ENCODE measurements around the gene GORASP2. TPM values are rescaled to one million over a fixed set of nuclear protein-coding genes. Genes with fewer than 3 reads are reported as not detected.

GORASP2 gene
- total RNA-seq, 1 experiment from 2014 or later = 54.5 TPM

- no peak for DNase-seq (ENCODE audit: low read depth)
Observed at GRCh38 chr2:170965446-170966225, 36.6 kb downstream of the GORASP2 start.

DNA sequence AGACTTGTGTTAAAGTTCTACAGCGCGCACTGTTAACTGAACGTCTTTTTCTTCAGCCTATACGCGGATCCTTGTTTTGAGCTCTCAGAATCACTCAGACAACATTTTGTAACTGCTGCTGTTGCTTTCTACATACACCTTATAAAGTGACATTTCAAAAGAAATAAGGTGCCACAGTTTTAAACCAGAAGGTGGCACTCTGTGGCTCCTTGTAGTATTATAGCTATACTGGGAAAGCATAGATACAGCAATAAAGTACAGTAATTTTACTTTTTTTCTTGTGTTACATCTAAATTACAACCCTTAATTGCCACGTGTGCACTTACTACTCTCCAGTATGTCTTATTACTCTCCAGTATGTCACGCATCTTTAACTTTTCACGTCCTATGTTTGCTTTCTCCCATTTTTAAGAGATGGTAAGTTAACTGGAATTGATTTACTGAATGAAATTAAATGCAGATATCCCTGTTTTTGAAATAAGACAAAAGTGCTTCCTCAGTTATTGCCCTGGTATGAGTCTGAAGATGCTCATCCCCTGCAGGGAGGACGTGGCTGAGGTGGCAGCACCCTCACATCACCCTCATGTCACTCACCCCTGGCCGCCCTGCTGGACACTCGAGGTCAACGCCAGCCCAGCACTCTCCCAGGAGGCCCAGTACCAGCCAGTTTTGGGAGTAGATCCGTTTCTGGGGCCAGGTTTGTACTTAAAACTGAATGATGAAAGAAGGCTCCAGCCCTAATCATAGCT, 37.8 kb downstream of the GORASP2 start:
- DNase-seq (ENCODE audit: low read depth) = no peak

GRCh38 chr2:170967553-170967952, 38.5 kb downstream of the GORASP2 start:
- no peak for DNase-seq (ENCODE audit: low read depth)

GRCh38 chr2:170968205-170969003, 39.4 kb downstream of the GORASP2 start:
- DNase-seq (ENCODE audit: low read depth) = no peak

GRCh38 chr2:170969030-170969429, 40.0 kb downstream of the GORASP2 start:
- DNase-seq (ENCODE audit: low read depth) = no peak

DNA sequence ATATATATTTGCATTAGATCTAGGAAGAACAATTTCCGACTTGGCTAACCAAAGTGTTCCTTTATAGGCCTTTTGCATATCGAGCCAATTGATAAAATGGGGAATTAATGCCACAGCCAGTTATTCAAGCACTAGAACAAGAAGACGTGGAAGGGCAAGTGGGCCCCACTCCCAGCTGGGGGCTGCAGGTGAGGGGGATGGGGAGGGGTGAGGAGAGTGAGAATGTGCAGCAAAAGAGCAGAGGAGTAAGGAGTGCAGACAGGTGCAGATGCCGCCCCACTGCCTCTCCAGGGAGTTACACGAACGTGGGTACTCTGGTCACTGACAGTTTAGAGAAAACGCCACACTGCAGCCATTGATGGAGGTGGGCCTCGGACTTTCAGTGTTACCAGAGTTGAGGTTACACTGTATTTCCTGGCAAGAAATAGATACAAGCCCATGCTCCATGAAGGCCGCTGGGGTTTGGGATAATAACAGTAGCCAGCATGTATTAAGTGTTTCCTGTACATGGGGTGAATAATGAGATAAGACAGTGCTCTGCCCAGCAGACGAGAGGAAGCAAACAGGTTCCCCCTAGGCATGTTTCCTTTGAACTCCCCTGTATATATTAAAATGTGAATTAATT, 40.9 kb downstream of the GORASP2 start:
- DNase-seq (ENCODE audit: low read depth) = no peak

GRCh38 chr2:170971071-170971470, 42.0 kb downstream of the GORASP2 start:
- DNase-seq (ENCODE audit: low read depth) = no peak

- DNase-seq (ENCODE audit: low read depth) = no peak
Observed at GRCh38 chr2:170972296-170973224, 43.5 kb downstream of the GORASP2 start.

- DNase-seq (ENCODE audit: low read depth) = no peak
Observed at GRCh38 chr2:170973225-170973491, 44.1 kb downstream of the GORASP2 start.

DNA sequence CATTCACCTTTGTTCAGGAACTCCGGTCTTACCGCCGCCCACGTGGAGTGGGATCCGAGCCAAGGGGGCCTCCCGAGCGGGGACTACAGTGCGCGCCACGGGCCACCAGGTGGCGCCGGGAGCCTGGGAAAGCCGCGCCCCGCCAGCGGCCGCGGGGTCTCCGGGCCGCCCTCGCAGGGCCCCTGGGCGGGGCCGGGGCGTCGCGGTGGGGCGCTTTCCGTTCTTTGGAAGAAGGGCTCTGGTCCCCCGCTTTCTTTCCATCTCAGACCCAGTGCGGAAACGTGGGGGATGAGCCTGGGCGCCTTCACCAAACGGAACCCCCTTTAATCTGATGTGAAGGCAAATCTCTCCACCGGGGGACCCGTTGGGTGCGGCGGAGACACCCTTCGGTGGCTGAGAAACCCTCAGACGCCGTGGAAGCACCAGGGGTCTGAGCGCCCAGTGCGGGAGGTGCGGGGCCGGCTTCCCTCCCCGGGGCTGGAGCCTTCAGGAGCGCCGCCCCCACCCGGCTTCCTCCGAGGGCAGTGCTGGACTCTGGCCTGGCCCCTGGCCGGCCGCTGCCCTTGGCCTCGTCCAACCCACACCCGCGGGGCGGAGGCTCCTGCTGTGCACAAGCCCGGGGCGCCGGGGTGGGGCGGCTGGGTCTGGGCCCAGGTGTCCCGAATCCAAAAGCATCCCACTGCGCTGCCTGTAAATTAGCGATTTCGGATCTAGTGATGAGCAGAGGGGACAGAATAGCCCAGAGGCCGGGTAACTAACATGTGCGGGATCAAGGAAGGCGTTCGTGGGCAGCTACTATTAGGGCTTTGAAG, 44.6 kb downstream of the GORASP2 start:
- peak; percentile 67 for DNase-seq (ENCODE audit: low read depth)

DNA sequence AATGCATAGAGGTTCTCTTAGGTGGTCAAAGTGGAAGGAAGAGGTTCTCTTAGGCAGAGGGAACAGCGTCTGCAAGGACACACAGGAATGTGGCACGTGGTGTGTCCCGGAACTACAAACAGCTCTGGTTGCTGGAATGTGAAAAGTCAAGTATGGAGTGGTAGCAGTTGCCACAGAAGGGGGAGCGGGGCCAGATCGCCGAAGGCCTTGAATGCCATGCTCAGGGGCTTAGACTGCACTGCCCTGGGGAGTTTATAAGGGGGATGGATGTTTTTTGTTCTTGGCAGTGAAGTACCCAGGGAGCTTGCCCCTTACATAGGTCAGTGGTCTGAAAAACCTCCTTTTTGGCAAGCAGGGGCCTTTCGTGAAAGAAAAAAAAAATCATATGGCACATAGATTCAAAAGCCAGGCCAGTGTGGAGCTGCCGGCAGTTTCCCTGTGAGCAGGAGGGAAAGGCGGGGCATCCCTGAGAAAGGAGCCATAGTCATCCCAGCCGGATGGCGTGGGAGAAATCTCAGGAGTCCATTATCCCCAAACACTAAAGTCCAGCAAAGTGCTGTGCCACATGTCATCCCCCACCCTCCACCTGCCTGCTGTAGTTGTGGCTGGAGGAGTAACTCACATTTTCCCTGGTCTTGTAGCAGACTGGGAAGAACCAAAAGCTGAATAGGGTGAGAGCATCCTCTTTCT, 45.4 kb downstream of the GORASP2 start:
- peak; percentile 29 for DNase-seq (ENCODE audit: low read depth)

DNA sequence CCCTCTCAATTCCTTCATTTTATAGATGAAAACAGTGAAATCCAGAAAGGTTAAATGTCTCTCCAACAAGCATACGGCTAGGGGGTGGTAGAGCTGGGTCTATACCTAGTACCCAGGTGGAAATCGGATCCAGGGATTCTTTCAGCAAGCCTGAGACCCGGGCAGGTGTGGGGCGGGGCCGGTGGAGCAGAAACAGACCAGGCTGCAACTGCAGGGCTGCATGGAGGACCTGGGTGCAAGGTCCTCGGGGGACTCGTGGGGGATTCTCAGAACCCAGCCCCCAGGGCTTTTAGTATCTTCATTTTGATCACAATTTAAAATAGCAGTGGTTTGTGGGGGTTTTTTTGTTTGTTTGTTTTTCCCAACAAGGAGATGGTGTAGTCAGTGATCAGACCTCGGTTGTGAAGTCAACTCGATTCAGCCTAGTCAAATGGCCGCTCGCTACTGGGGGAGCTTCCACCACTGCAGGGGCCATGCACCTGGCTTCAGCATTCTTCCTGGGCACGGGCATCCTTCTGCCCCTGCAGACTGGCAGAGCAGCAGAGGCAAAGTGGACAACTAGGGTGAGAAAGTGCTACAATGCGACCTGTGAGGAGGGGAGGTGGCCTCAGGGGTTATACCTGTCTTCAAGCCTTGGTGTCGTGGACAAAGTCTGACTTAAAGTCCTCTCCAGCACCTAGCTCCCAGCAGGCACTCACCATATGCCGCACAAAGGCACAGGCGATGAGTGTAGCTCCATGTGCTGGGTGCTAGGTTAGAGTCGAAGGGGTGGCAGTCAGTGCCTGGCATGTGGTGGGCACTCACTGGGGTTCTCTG, 46.3 kb downstream of the GORASP2 start:
- DNase-seq (ENCODE audit: low read depth) = no peak

GRCh38 chr2:170975943-170976270, 46.9 kb downstream of the GORASP2 start:
- no peak for DNase-seq (ENCODE audit: low read depth)

GRCh38 chr2:170984079-170984478, 55.0 kb downstream of the GORASP2 start:
- no peak for DNase-seq (ENCODE audit: low read depth)

DNA sequence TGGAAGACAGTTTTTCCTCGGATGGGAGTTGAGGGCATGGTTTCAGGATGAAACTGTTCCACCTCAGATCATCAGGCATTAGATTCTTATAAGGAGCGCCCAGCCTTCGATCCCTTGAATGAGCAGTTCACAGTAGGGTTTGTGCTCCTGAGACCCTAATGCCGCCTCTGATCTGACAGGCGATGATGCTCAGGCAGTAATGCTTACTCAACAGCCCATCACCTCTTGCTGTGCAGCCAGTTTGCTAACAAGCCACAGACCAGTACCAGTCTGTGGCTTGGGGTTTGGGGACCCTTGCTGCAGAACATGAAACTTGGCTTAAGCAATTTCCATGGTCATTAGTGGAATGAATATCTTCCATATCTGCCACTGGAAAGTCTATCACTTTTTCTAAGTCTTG, 56.4 kb downstream of the GORASP2 start:
- DNase-seq (ENCODE audit: low read depth) = no peak

GRCh38 chr2:170986566-170987258, 57.7 kb downstream of the GORASP2 start:
- DNase-seq (ENCODE audit: low read depth) = no peak

DNA sequence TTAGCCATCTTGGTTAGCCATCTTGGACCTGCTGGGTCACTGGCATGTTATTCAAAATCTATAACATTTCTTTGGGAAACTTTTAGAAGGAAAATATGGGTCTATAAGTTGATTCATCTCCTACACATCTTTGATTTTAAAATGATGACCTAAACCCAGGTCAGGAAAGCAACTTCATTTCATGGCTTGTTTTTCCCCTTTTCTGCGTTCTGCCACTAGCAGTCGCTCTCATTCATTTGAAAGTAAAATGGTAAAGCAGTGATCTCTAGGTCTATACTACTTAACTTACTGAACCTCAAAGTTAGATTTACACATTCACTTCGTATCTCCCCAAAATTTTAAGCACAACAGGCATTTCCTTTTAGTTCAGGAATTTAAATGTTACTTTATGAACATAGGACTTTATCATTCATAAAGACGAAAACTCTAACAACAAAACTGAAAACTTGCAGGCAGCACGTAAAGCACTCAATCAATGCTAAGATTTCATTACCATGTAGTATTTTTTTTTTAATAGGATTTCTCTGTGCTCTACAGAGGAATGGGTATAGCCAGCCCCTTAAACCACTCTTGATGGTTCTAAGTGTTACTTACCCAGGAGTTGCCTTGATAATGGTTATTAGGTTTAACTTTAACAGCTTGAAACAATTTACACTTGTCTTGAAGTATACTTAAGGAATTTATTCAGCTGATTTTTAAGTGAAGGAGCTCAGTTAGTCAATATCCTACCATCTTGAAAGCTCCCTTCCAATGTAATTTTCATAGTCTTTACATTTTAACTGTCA, 62.5 kb downstream of the GORASP2 start:
- DNase-seq (ENCODE audit: low read depth) = no peak

Measured in LHCN-M2 (cell line).